Panc1 (cell line): ENCODE results near the gene MED23.

Source experiments
- TCF7L2 ChIP-seq: IDR thresholded peaks from 2 replicates; pipeline ENCODE4 v1.6.1; 2011; ENCODE audit warnings: mild to moderate bottlenecking, low read depth, low read length, inconsistent platforms
- TF ChIP-seq, protein P1 (sequence below): fragments of 450-650 bp; IDR thresholded peaks from 2 replicates; pipeline ENCODE4 v1.5.1; 2017; ENCODE audit warnings: mild to moderate bottlenecking

DNA sequence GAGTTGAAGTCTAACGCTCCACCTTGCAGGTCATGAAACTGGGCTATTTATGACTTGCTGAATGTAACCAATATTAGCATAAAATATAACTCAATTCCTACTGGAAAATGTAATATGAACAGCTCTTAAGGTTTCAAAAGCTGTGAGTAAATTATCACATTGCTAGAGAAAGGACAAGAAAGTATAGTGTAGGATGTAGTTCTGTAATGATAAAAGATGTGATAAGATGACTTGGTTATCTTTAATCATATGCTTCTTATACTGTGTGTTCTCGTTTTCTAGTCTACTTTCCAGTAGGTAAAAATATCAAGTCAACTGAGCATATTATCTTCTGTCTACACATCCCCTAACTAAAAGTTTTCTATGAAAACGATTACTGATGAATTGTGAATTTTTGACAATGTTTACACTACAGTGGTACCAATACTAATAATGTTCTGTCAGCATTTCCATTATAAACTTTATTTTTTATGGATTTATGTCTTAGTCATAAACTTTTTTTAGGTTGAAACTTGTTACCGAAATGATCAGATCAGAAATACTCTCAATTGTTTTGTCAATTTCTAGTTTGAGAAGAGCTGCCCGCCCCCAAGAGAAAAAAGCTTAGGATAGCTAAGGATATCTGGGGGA lies 14.6 kb downstream of the MED23 start:
- TF ChIP-seq, protein P1, sequence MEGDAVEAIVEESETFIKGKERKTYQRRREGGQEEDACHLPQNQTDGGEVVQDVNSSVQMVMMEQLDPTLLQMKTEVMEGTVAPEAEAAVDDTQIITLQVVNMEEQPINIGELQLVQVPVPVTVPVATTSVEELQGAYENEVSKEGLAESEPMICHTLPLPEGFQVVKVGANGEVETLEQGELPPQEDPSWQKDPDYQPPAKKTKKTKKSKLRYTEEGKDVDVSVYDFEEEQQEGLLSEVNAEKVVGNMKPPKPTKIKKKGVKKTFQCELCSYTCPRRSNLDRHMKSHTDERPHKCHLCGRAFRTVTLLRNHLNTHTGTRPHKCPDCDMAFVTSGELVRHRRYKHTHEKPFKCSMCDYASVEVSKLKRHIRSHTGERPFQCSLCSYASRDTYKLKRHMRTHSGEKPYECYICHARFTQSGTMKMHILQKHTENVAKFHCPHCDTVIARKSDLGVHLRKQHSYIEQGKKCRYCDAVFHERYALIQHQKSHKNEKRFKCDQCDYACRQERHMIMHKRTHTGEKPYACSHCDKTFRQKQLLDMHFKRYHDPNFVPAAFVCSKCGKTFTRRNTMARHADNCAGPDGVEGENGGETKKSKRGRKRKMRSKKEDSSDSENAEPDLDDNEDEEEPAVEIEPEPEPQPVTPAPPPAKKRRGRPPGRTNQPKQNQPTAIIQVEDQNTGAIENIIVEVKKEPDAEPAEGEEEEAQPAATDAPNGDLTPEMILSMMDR: no peak
- no peak for TF ChIP-seq TCF7L2
